Heart left ventricle (tissue), 16 donors: ENCODE results near the gene CTRB1. TPM values are rescaled to one million over a fixed set of nuclear protein-coding genes. Genes with fewer than 3 reads are reported as not detected.

Experiments
- ATAC-seq, 4 donors: fragments of 200-7000 bp; cut with Tn5 transposase; one replicate each; pipeline ENCODE4 v1.9.1; 2020 to 2022; ENCODE audit warnings: moderate library complexity in 4 of 4, mild to moderate bottlenecking in 3 of 4, moderate number of reproducible peaks in 1 of 4
- DNase-seq, 5 donors: peaks; one replicate each; pipeline ENCODE4 v3.0.0-alpha.2; 2020
- H3K27ac ChIP-seq, 12 donors: fragments of 200-600 bp; sonication (generic) in 4 of 12; one replicate each; pipeline versions ENCODE4 v1.5.0 to v1.8.0; 2016 to 2022; ENCODE audit warnings: mild to moderate bottlenecking in 2 of 12
- H3K27me3 ChIP-seq, 9 donors: fragments of 200-600 bp; sonication (generic) in 2 of 9; one replicate each; pipeline versions ENCODE4 v1.5.1 to v1.8.0; 2016 to 2022; ENCODE audit warnings: mild to moderate bottlenecking in 3 of 9
- H3K36me3 ChIP-seq, 9 donors: fragments of 200-600 bp; sonication (generic) in 2 of 9; one replicate each; pipeline versions ENCODE4 v1.5.0 to v1.8.0; 2018 to 2022; ENCODE audit warnings: mild to moderate bottlenecking in 2 of 9
- H3K4me1 ChIP-seq, 12 donors: fragments of 200-600 bp; sonication (generic) in 4 of 12; one replicate each; pipeline versions ENCODE4 v1.5.0 to v1.8.0; 2016 to 2022; ENCODE audit warnings: mild to moderate bottlenecking in 3 of 12
- H3K4me3 ChIP-seq, 12 donors: fragments of 200-600 bp; sonication (generic) in 4 of 12; one replicate each; pipeline versions ENCODE4 v1.5.0 to v1.8.0; 2017 to 2022; ENCODE audit warnings: mild to moderate bottlenecking in 9 of 12, moderate library complexity in 4 of 12
- H3K9me3 ChIP-seq, 12 donors: fragments of 200-600 bp; sonication (generic) in 4 of 12; one replicate each; pipeline versions ENCODE4 v1.5.0 to v1.8.0; 2016 to 2022; ENCODE audit warnings: mild to moderate bottlenecking in 1 of 12
- CTCF ChIP-seq, 12 donors: fragments of 200-600 bp; sonication (generic) in 4 of 12; IDR thresholded peaks; one replicate each; pipeline versions ENCODE4 v1.5.0 to v1.8.0; 2018 to 2022; ENCODE audit warnings: antibody characterized with exemption in 12 of 12, mild to moderate bottlenecking in 5 of 12
- POLR2A ChIP-seq, 2 donors: fragments of 450-650 bp; IDR thresholded peaks; one replicate each; pipeline ENCODE4 v1.6.1; 2017; ENCODE audit warnings: antibody characterized with exemption in 2 of 2, mild to moderate bottlenecking in 2 of 2, moderate library complexity in 2 of 2
- WGBS, 4 donors: extraction: QIAGEN DNeasy Blood & Tissue Kit in 2 of 4; methylation state at CpG; one replicate each; pipeline versions ENCODE4 v1.1.5 to v1.1.7; 2013 to 2018; 5-methylcytosine and 5-hydroxymethylcytosine counted together
- intact Hi-C, 10 donors: fragments of 100-400 bp; cut with DNase I; formaldehyde crosslinking; loops; one replicate each; pipeline versions ENCODE4 v1.11.1 to v1.14.2; 2022
- polyA plus RNA-seq, 2 donors: library from polyadenylated mRNA; stranded (reverse); fragments of 200-250 nt; gene quantifications; one replicate each; pipeline ENCODE4 v1.2.3, GENCODE V29; 2013
- total RNA-seq, 9 donors: library from RNA; depleted of rRNA in 2 of 9; stranded (reverse); fragments of >200 nt in 2 of 9; fragmentation: NEBNext Ultra II Directional in 3 of 9; extraction: Animal tissue kit (Norgen Biotek cat#: 25700) in 3 of 9; gene quantifications; one replicate each; pipeline versions ENCODE4 v1.1.0 to v1.2.4, GENCODE V29; 2016 to 2023
- donor health status: ischemic (EF 13 %, LVEDD 7.1; RV severe dilation, severe dysfunction).
- donor health status: healthy with polysubstance abuse.
- donor health status: DM: no; HTN: yes; CAD: no.
- donor health status: DM: no; HTN: no; CAD: no.
- donor health status: ischemic (EF 25% LVEDD 6.9; RV normal size, moderate dysfunction).
- donor health status: ischemic (EF 25% LVEDD 5.7; RV mildly dilated, moderate dysfunction).
- donor health status: healthy.
- donor health status: DM: yes; HTN: yes; CAD: no.
- donor health status: ischemic (EF 35%, LVEDD 5.7; RV mildly dilated, moderate dysfunction).
- donor health status: nonischemic (EF 11% LVEDD 7.7; RV severe dilation, severe dysfunction).
- donor health status: DM: yes; HTN: yes; CAD: no.
- donor health status: PGD.
- donor health status: ischemic (EF 29% LVEDD 5.4; RV normal size, mild dysfunction).
- donor health status: nonischemic (EF 23%, LVEDD 6.1; RV moderate dilation, normal function).

CTRB1 gene
- total and polyA plus RNA-seq, 11 donors: 0.64 to 3.7 (median 2.5) TPM; not detected in 5

GRCh38 chr16:75224306-75225082, 5.7 kb downstream of the CTRB1 start:
- ATAC-seq: peak in 3 of 4 donors; percentile 3 to 5 (median 5)
- Histone ChIP-seq H3K27me3 (peaks cover 0 to 8% (median 0%) of the 10 kb centered on the region in 9 donors), H3K4me3 (no peak overlapping the region), H3K4me1 (peaks cover 0 to 19% (median 0%) of the 10 kb centered on the region in 12 donors), H3K27ac (no peak overlapping the region), H3K36me3 (peaks cover 0 to 22% (median 16%) of the 10 kb centered on the region in 9 donors), H3K9me3 (no peaks in the 10 kb centered on the region)
- 64 to 81% (median 75%) methylated on average over 13 to 20 of the region's 20 CpGs for WGBS, 4 donors
- intact Hi-C loops: loop anchor here in 9 of 10 donors (1.0 to 2.0 kb wide), 3 partner anchors 17 to 18 kb away; partner anchors contain the start of gene CTRB2 (in 8 of the 9)
- DNase-seq: peak in 1 of 5 donors; percentile 10
- TF ChIP-seq CTCF (IDR thresholded peaks at IDR 0.05) (no peak), POLR2A (IDR thresholded peaks at IDR 0.05) (no peak)

- Histone ChIP-seq H3K36me3 (peaks cover 0 to 28% (median 22%) of the 10 kb centered on the region in 9 donors), H3K27me3 (peaks cover 0 to 8% (median 0%) of the 10 kb centered on the region in 9 donors), H3K4me1 (peaks cover 0 to 18% (median 4%) of the 10 kb centered on the region in 12 donors), H3K4me3 (no peak overlapping the region), H3K9me3 (no peaks in the 10 kb centered on the region), H3K27ac (no peak overlapping the region)
- TF ChIP-seq CTCF (IDR thresholded peaks at IDR 0.05) (no peak), POLR2A (IDR thresholded peaks at IDR 0.05) (no peak)
- ATAC-seq: peak in 3 of 4 donors; percentile 1 to 4 (median 1)
- 34 to 47% (median 42%) methylated on average over 5 to 12 of the region's 12 CpGs for WGBS, 4 donors
- no peak for DNase-seq
- intact Hi-C loops: loop anchor here in 7 of 10 donors (2.0 kb wide), 1 partner anchor 18 kb away; the partner anchor contains the start of gene CTRB2 (in 7 of the 7)
Observed at GRCh38 chr16:75225092-75225491, 6.3 kb downstream of the CTRB1 start.

GRCh38 chr16:75225678-75226515, 7.1 kb downstream of the CTRB1 start:
- WGBS, 4 donors: 66 to 78% (median 68%) methylated on average over 24 to 26 of the region's 26 CpGs
- DNase-seq (peak in 3 of 5 donors; percentile 20 to 43 (median 41)), ATAC-seq (peak; percentile 3 to 47 (median 12))
- no peak overlapping the region for H3K4me3 ChIP-seq
- no peak overlapping the region for H3K27ac ChIP-seq
- TF ChIP-seq CTCF (IDR thresholded peaks at IDR 0.05): no peak
- TF ChIP-seq POLR2A (IDR thresholded peaks at IDR 0.05): no peak
- H3K9me3 ChIP-seq: no peaks in the 10 kb centered on the region
- H3K27me3 ChIP-seq: peaks cover 0 to 8% (median 0%) of the 10 kb centered on the region in 9 donors
- H3K36me3 ChIP-seq: peaks cover 0 to 36% (median 22%) of the 10 kb centered on the region in 9 donors
- peaks cover 0 to 26% (median 10%) of the 10 kb centered on the region in 12 donors for H3K4me1 ChIP-seq
- intact Hi-C loops: loop anchor here in 7 of 10 donors (2.0 kb wide), 1 partner anchor 19 kb away; the partner anchor contains the start of gene CTRB2 (in 7 of the 7)
